ENCODE data around the gene ATXN10. TPM values are rescaled to one million over a fixed set of nuclear protein-coding genes. Genes with fewer than 3 reads are reported as not detected.
"Not testable (repeated sequence)": the region's sequence is repeated elsewhere in the genome, so short reads cannot be mapped to it uniquely, and the experiment has no call there.

Gene ATXN10
- total and polyA plus RNA-seq, 2 donors (not counting 1 experiment from before 2014, with no cell fraction given), result 52.3 to 95.5 TPM

- Histone ChIP-seq H3K9me3 (ENCODE audit: control extremely low read depth in 1 of 3, control insufficient read depth in 2 of 3, insufficient read depth in 1 of 3, low read length in 2 of 3) (peaks cover 7 to 29% (median 25%) of the 10 kb centered on the region in 3 donors), H4K20me1 (ENCODE audit: control insufficient read depth, insufficient read depth, low read length, poor library complexity, severe bottlenecking) (peaks cover 6% of the 10 kb centered on the region), H3K27me3 (replicated peaks in 1 of 4; ENCODE audit: control extremely low read depth in 1 of 4, control insufficient read depth in 3 of 4, insufficient read depth in 4 of 4, low read length in 3 of 4) (no peaks in the 10 kb centered on the region), H3K4me3 (ENCODE audit: control extremely low read depth in 1 of 5, extremely low read depth in 1 of 5, insufficient read depth in 1 of 5, low read depth in 2 of 5, low read length in 4 of 5) (no peak overlapping the region), H3K4me1 (ENCODE audit: control insufficient read depth in 2 of 2, insufficient read depth in 2 of 2, low read length in 2 of 2) (no peaks in the 10 kb centered on the region), H3K4me2 (replicated peaks; ENCODE audit: low read depth, low read length, poor library complexity, severe bottlenecking) (no peak overlapping the region), H3K9ac (ENCODE audit: low read length) (no peak overlapping the region), H2AFZ (ENCODE audit: insufficient read depth, low read depth, low read length, poor library complexity, severe bottlenecking) (no peak overlapping the region), H3K36me3 (replicated peaks in 1 of 2; ENCODE audit: control extremely low read depth in 1 of 2, control insufficient read depth in 1 of 2, extremely low read depth in 1 of 2, insufficient read depth in 2 of 2, low read length in 1 of 2) (peaks cover 2 to 18% of the 10 kb centered on the region in 2 experiments), H3K27ac (ENCODE audit: low read length in 2 of 2) (no peak overlapping the region), H3K79me2 (ENCODE audit: control insufficient read depth, insufficient read depth, low read length) (peaks cover under 1% of the 10 kb centered on the region)
- ATAC-seq (ENCODE audit: low read depth), result no peak
- POLR2A ChIA-PET, result no interaction called here
- no peaks in the 10 kb centered on the region for H3K27me3 Mint-ChIP-seq
- H3K27ac Mint-ChIP-seq, result no peak overlapping the region
- CTCF ChIA-PET, result no interaction called here
- peaks cover 16% of the 10 kb centered on the region for H3K9me3 Mint-ChIP-seq (ENCODE audit: insufficient read depth)
- intact Hi-C loops (cut with micrococcal nuclease), result no loop called here
- TF ChIP-seq CTCF (IDR thresholded peaks at IDR 0.05) (no peak), EZH2 (IDR thresholded peaks at IDR 0.05; ENCODE audit: borderline replicate concordance, insufficient read depth, low read depth, low read length, poor library complexity, severe bottlenecking) (no peak)
- H3K4me3 Mint-ChIP-seq, result no peak overlapping the region
- H3K4me1 Mint-ChIP-seq, result no peaks in the 10 kb centered on the region
- no peak for DNase-seq
- no CpG with 5 or more reads among the region's 2 CpGs for WGBS (ENCODE audit: insufficient coverage)
These were observed 122.3 kb downstream of the ATXN10 start for GRCh38 chr22:45793892-45794291.

GRCh38 chr22:45796009-45796408 lies 124.4 kb downstream of the ATXN10 start:
- H3K27ac Mint-ChIP-seq; H3K27me3 ChIP-seq (replicated peaks in 1 of 4; ENCODE audit: control extremely low read depth in 1 of 4, control insufficient read depth in 3 of 4, insufficient read depth in 4 of 4, low read length in 3 of 4); H3K4me1 Mint-ChIP-seq; H3K4me3 Mint-ChIP-seq; H3K4me3 ChIP-seq (ENCODE audit: control extremely low read depth in 1 of 5, extremely low read depth in 1 of 5, insufficient read depth in 1 of 5, low read depth in 2 of 5, low read length in 4 of 5); H3K79me2 ChIP-seq (ENCODE audit: control insufficient read depth, insufficient read depth, low read length); H3K27ac ChIP-seq (ENCODE audit: low read length in 2 of 2); POLR2A ChIA-PET; CTCF ChIA-PET; H3K4me1 ChIP-seq (ENCODE audit: control insufficient read depth in 2 of 2, insufficient read depth in 2 of 2, low read length in 2 of 2); H4K20me1 ChIP-seq (ENCODE audit: control insufficient read depth, insufficient read depth, low read length, poor library complexity, severe bottlenecking); intact Hi-C loops (cut with micrococcal nuclease); H2AFZ ChIP-seq (ENCODE audit: insufficient read depth, low read depth, low read length, poor library complexity, severe bottlenecking); H3K4me2 ChIP-seq (replicated peaks; ENCODE audit: low read depth, low read length, poor library complexity, severe bottlenecking); DNase-seq; H3K27me3 Mint-ChIP-seq; H3K9ac ChIP-seq (ENCODE audit: low read length); ATAC-seq (ENCODE audit: low read depth): not testable (repeated sequence)
- 97% methylated on average over 7 of the region's 9 CpGs for WGBS (ENCODE audit: insufficient coverage)
- H3K36me3 ChIP-seq (replicated peaks in 1 of 2; ENCODE audit: control extremely low read depth in 1 of 2, control insufficient read depth in 1 of 2, extremely low read depth in 1 of 2, insufficient read depth in 2 of 2, low read length in 1 of 2), result peaks cover 2 to 16% of the 10 kb centered on the region in 2 experiments
- H3K9me3 Mint-ChIP-seq (ENCODE audit: insufficient read depth), result peaks cover 16% of the 10 kb centered on the region
- peaks cover 7 to 29% (median 25%) of the 10 kb centered on the region in 3 donors for H3K9me3 ChIP-seq (ENCODE audit: control extremely low read depth in 1 of 3, control insufficient read depth in 2 of 3, insufficient read depth in 1 of 3, low read length in 2 of 3)
